ENCODE data around the gene OOSP1. TPM values are rescaled to one million over a fixed set of nuclear protein-coding genes. Genes with fewer than 3 reads are reported as not detected.

The OOSP1 gene
- total RNA-seq, 1 donor from 2014 or later = not detected

- Mint-ChIP-seq H3K27me3 (ENCODE audit: unreplicated experiment) (peaks cover 4% of the 10 kb centered on the region), H3K9me3 (ENCODE audit: unreplicated experiment) (no peaks in the 10 kb centered on the region), H3K4me3 (ENCODE audit: unreplicated experiment) (no peak overlapping the region), H3K4me1 (ENCODE audit: unreplicated experiment) (no peaks in the 10 kb centered on the region), H3K27ac (ENCODE audit: unreplicated experiment) (no peak overlapping the region), H3K36me3 (ENCODE audit: unreplicated experiment) (no peaks in the 10 kb centered on the region)
- TF ChIP-seq, protein P1, sequence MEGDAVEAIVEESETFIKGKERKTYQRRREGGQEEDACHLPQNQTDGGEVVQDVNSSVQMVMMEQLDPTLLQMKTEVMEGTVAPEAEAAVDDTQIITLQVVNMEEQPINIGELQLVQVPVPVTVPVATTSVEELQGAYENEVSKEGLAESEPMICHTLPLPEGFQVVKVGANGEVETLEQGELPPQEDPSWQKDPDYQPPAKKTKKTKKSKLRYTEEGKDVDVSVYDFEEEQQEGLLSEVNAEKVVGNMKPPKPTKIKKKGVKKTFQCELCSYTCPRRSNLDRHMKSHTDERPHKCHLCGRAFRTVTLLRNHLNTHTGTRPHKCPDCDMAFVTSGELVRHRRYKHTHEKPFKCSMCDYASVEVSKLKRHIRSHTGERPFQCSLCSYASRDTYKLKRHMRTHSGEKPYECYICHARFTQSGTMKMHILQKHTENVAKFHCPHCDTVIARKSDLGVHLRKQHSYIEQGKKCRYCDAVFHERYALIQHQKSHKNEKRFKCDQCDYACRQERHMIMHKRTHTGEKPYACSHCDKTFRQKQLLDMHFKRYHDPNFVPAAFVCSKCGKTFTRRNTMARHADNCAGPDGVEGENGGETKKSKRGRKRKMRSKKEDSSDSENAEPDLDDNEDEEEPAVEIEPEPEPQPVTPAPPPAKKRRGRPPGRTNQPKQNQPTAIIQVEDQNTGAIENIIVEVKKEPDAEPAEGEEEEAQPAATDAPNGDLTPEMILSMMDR (IDR thresholded peaks at IDR 0.05) = no peak
- DNase-seq (ENCODE audit: extremely low spot score, unreplicated experiment) = no peak
Observed at GRCh38 chr11:59999691-60000090, 61.5 kb downstream of the OOSP1 start.

DNA sequence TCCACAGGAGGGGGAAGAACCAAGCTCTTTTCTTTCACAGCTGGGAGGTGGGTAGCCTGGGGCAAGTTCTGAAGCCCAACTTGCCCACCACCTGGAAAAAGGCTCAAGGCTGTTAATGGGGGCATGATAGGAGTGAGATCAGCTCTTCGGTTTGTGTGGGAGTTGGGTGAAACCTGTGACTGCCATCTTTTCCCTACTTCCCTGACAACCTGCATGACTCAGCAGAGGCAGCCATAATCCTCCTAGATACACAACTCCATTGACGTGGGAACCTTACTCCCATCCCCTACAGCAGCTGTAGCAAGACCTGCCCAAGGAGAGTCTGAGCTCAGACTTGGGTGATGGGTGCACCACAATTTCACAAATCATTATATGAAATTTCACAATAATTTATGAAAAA is 65.5 kb downstream of the OOSP1 start:
- Mint-ChIP-seq H3K36me3 (ENCODE audit: unreplicated experiment) (no peaks in the 10 kb centered on the region), H3K9me3 (ENCODE audit: unreplicated experiment) (no peaks in the 10 kb centered on the region), H3K4me1 (ENCODE audit: unreplicated experiment) (no peaks in the 10 kb centered on the region), H3K27me3 (ENCODE audit: unreplicated experiment) (peaks cover 5% of the 10 kb centered on the region), H3K27ac (ENCODE audit: unreplicated experiment) (no peak overlapping the region), H3K4me3 (ENCODE audit: unreplicated experiment) (no peak overlapping the region)
- DNase-seq (ENCODE audit: extremely low spot score, unreplicated experiment) = no peak
- TF ChIP-seq, protein P1 (IDR thresholded peaks at IDR 0.05) = no peak

DNA sequence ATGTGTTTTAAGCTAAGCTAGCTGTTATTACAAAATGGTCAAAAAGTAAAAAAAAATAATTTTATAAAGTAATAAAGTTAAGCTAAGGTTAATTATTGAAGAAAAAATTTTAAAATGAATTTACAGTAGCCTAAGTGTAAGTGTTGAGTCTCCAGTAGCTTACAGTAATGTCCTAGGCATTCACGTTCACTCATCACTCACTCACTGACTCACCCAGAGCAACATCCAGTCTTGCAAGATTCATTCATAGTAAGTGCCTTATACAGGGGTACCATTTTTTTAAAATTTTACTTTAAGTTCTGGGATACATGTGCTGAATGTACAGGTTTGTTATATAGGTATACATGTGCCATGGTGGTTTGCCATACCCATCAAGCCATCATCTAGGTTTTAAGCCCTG is 67.1 kb downstream of the OOSP1 start:
- peaks cover 3% of the 10 kb centered on the region for H3K27me3 Mint-ChIP-seq (ENCODE audit: unreplicated experiment)
- no peak overlapping the region for H3K27ac Mint-ChIP-seq (ENCODE audit: unreplicated experiment)
- no peaks in the 10 kb centered on the region for H3K36me3 Mint-ChIP-seq (ENCODE audit: unreplicated experiment)
- DNase-seq (ENCODE audit: extremely low spot score, unreplicated experiment) = no peak
- H3K4me3 Mint-ChIP-seq (ENCODE audit: unreplicated experiment) = no peak overlapping the region
- H3K4me1 Mint-ChIP-seq (ENCODE audit: unreplicated experiment) = no peaks in the 10 kb centered on the region
- TF ChIP-seq, protein P1 (IDR thresholded peaks at IDR 0.05) = no peak
- no peaks in the 10 kb centered on the region for H3K9me3 Mint-ChIP-seq (ENCODE audit: unreplicated experiment)

Other genes with a start within 250 kb of the OOSP1 start
- gene OR10V1, start 224.6 kb upstream of the OOSP1 start, total RNA-seq = not detected in 2 replicates
- 16.5 and 17.8 TPM in 2 replicates for gene STX3, start 183.1 kb upstream of the OOSP1 start, total RNA-seq
- 36.5 and 42.0 TPM in 2 replicates for gene MRPL16, start 127.7 kb upstream of the OOSP1 start, total RNA-seq
- gene CBLIF, start 92.9 kb upstream of the OOSP1 start, total RNA-seq = not detected in 2 replicates
- not detected in 2 replicates for gene TCN1, start 71.9 kb upstream of the OOSP1 start, total RNA-seq
- not detected in 2 replicates for gene OOSP3, start 59.6 kb upstream of the OOSP1 start, total RNA-seq
- not detected in 2 replicates for gene OOSP4A, start 25.6 kb downstream of the OOSP1 start, total RNA-seq
- not detected in 2 replicates for gene OOSP4B, start 78.7 kb downstream of the OOSP1 start, total RNA-seq
- not detected in 2 replicates for gene OOSP2, start 102.0 kb downstream of the OOSP1 start, total RNA-seq
- gene MS4A3, start 118.2 kb downstream of the OOSP1 start, total RNA-seq = not detected in 2 replicates
- not detected in 2 replicates for gene MS4A2, start 150.2 kb downstream of the OOSP1 start, total RNA-seq
- not detected in 2 replicates for gene MS4A6A, start 244.7 kb downstream of the OOSP1 start, total RNA-seq